Keratinocyte (primary cell): Measurements from ENCODE around the gene TPCN1.

ENCODE experiments used
- CTCF ChIP-seq, 3 experiments: IDR thresholded peaks in 1 of 3; conservative IDR thresholded peaks in 1 of 3; optimal IDR thresholded peaks in 1 of 3; 2 replicates in 2 of 3; 3 replicates in 1 of 3; pipeline versions ENCODE3 to v1.5.1; 2011; ENCODE audit warnings: low read length in 3 of 3, mild to moderate bottlenecking in 3 of 3, moderate library complexity in 2 of 3, control low read depth in 1 of 3, inconsistent platforms in 1 of 3; ENCODE audit not compliant: insufficient read depth in 2 of 3; ENCODE audit errors: extremely low read depth in 1 of 3
- EZH2 ChIP-seq: IDR thresholded peaks from one replicate; pipeline ENCODE4 v1.6.1; 2012; ENCODE audit warnings: inconsistent platforms, mild to moderate bottlenecking, low read length, moderate library complexity

- no peak for TF ChIP-seq CTCF (optimal IDR thresholded peaks at IDR 0.05 in 1 of 3, IDR thresholded peaks at IDR 0.05 in 1 of 3, conservative IDR thresholded peaks at IDR 0.05 in 1 of 3; ENCODE audit: extremely low read depth in 1 of 3, insufficient read depth in 2 of 3, low read length in 3 of 3)
- TF ChIP-seq EZH2 = no peak
These were observed 11.7 kb downstream of the TPCN1 start for GRCh38 chr12:113232840-113233585.
